ENCODE measurements around the gene PCDH9. TPM values are rescaled to one million over a fixed set of nuclear protein-coding genes. Genes with fewer than 3 reads are reported as not detected.

The PCDH9 gene
- total and polyA plus RNA-seq, 3 donors from 2014 or later, result 2.3 to 4.6 (median 3.5) TPM

DNA sequence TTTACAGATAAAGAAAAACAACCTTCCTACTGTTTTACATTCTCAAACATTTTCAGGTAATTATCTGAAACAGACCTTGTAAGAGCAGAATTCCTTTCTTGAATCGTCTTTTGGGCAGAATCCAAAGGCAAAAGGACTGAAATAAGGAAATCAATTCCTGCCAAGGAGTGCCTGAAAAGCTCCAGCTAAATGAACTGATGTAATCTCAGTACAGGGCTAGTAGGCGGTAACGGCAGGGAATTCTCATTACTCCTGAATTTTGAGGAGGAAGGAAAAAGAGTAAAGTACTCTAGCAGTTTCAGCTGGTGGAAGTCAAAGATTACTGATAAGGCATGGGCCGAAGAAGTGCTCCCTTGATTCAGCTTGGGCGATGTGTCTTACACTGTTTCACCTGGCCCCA, 168.4 kb downstream of the PCDH9 start:
- DNase-seq, result no peak

GRCh38 chr13:67052550-67053490, 177.3 kb downstream of the PCDH9 start:
- Histone ChIP-seq H3K9me3 (no peaks in the 10 kb centered on the region), H3K36me3 (ENCODE audit: low read depth, missing control alignments) (no peaks in the 10 kb centered on the region), H3K4me3 (no peak overlapping the region), H3K27me3 (no peaks in the 10 kb centered on the region), H3K4me1 (peaks cover 7% of the 10 kb centered on the region), H3K27ac (no peak overlapping the region)
- intact Hi-C loops (cut with DNase I; ENCODE audit: low total_unique reads), result no loop called here
- TF ChIP-seq, protein P1, sequence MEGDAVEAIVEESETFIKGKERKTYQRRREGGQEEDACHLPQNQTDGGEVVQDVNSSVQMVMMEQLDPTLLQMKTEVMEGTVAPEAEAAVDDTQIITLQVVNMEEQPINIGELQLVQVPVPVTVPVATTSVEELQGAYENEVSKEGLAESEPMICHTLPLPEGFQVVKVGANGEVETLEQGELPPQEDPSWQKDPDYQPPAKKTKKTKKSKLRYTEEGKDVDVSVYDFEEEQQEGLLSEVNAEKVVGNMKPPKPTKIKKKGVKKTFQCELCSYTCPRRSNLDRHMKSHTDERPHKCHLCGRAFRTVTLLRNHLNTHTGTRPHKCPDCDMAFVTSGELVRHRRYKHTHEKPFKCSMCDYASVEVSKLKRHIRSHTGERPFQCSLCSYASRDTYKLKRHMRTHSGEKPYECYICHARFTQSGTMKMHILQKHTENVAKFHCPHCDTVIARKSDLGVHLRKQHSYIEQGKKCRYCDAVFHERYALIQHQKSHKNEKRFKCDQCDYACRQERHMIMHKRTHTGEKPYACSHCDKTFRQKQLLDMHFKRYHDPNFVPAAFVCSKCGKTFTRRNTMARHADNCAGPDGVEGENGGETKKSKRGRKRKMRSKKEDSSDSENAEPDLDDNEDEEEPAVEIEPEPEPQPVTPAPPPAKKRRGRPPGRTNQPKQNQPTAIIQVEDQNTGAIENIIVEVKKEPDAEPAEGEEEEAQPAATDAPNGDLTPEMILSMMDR (IDR thresholded peaks at IDR 0.05), result no peak
- TF ChIP-seq POLR2A (IDR thresholded peaks at IDR 0.05), result no peak
- 91 to 92% methylated on average over 8 of the region's 8 CpGs for WGBS, 2 donors
- DNase-seq, result no peak

More for the DNA sequence above, 168.4 kb downstream of the PCDH9 start:
- no peaks in the 10 kb centered on the region for H3K9me3 ChIP-seq
- no peaks in the 10 kb centered on the region for H3K36me3 ChIP-seq (ENCODE audit: low read depth, missing control alignments)
- no peaks in the 10 kb centered on the region for H3K27me3 ChIP-seq
- H3K27ac ChIP-seq, result no peak overlapping the region
- whole genome bisulfite sequencing, 2 donors, result 41 to 46% methylated on average over 5 of the region's 5 CpGs
- intact Hi-C loops (cut with DNase I; ENCODE audit: low total_unique reads), result no loop called here
- no peaks in the 10 kb centered on the region for H3K4me1 ChIP-seq
- TF ChIP-seq, protein P1 (IDR thresholded peaks at IDR 0.05), result no peak
- TF ChIP-seq POLR2A (IDR thresholded peaks at IDR 0.05), result no peak
- H3K4me3 ChIP-seq, result no peak overlapping the region

DNA sequence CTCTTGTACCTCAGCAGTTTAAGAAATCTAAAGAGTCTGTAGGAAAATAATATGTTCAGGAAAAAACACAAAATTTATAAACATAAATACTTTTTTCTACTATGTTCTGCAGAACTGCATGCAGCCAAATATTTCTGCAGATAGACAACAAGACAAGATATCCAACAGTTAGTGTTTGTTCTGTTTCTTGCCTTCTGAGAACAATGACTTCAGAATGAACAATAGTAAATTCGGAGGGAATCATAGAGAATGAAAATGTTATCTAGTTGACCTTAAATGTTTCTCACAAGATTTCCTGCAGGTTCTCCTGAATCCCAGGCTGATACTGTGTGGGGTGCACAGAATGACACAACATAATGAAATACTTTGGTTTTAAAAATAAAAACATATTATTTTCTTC, 180.4 kb downstream of the PCDH9 start:
- TF ChIP-seq, protein P1 (IDR thresholded peaks at IDR 0.05), result no peak
- DNase-seq, result no peak
- 61 to 64% methylated on average over 1 of the region's 1 CpG for WGBS, 2 donors

GRCh38 chr13:67048821-67049150, 181.3 kb downstream of the PCDH9 start:
- Histone ChIP-seq H3K9me3 (no peaks in the 10 kb centered on the region), H3K36me3 (ENCODE audit: low read depth, missing control alignments) (no peaks in the 10 kb centered on the region), H3K27me3 (no peaks in the 10 kb centered on the region), H3K4me3 (no peak overlapping the region), H3K27ac (no peak overlapping the region), H3K4me1 (peaks cover 7% of the 10 kb centered on the region)
- intact Hi-C loops (cut with DNase I; ENCODE audit: low total_unique reads), result no loop called here
- 70 to 78% methylated on average over 2 of the region's 2 CpGs for WGBS, 2 donors
- no peak for DNase-seq
- TF ChIP-seq POLR2A (IDR thresholded peaks at IDR 0.05), result no peak
- TF ChIP-seq, protein P1 (IDR thresholded peaks at IDR 0.05), result no peak

More for the DNA sequence above, 180.4 kb downstream of the PCDH9 start:
- no peak overlapping the region for H3K27ac ChIP-seq
- no peaks in the 10 kb centered on the region for H3K9me3 ChIP-seq
- intact Hi-C loops (cut with DNase I; ENCODE audit: low total_unique reads), result no loop called here
- no peaks in the 10 kb centered on the region for H3K36me3 ChIP-seq (ENCODE audit: low read depth, missing control alignments)
- H3K4me3 ChIP-seq, result no peak overlapping the region
- peaks cover 7% of the 10 kb centered on the region for H3K4me1 ChIP-seq
- H3K27me3 ChIP-seq, result no peaks in the 10 kb centered on the region
